Heart left ventricle (tissue), 13 donors: ENCODE measurements around the gene ADGRG2.

Experiments used
- POLR2A ChIP-seq, 2 donors: fragments of 450-650 bp; IDR thresholded peaks; one replicate each; pipeline ENCODE4 v1.6.1; 2017; ENCODE audit warnings: antibody characterized with exemption in 2 of 2, mild to moderate bottlenecking in 2 of 2, moderate library complexity in 2 of 2
- TF ChIP-seq, protein P1 (sequence below), 12 donors: fragments of 200-600 bp; sonication (generic) in 4 of 12; IDR thresholded peaks; one replicate each; pipeline versions ENCODE4 v1.5.0 to v1.8.0; 2018 to 2022; ENCODE audit warnings: antibody characterized with exemption in 12 of 12, mild to moderate bottlenecking in 5 of 12
- donor health status: ischemic (EF 13 %, LVEDD 7.1; RV severe dilation, severe dysfunction).
- donor health status: DM: no; HTN: yes; CAD: no.
- donor health status: DM: no; HTN: no; CAD: no.
- donor health status: ischemic (EF 25% LVEDD 6.9; RV normal size, moderate dysfunction).
- donor health status: ischemic (EF 25% LVEDD 5.7; RV mildly dilated, moderate dysfunction).
- donor health status: ischemic (EF 35%, LVEDD 5.7; RV mildly dilated, moderate dysfunction).
- donor health status: nonischemic (EF 11% LVEDD 7.7; RV severe dilation, severe dysfunction).
- donor health status: DM: yes; HTN: yes; CAD: no.
- donor health status: PGD.
- donor health status: ischemic (EF 29% LVEDD 5.4; RV normal size, mild dysfunction).
- donor health status: nonischemic (EF 23%, LVEDD 6.1; RV moderate dilation, normal function).

- TF ChIP-seq, protein P1, sequence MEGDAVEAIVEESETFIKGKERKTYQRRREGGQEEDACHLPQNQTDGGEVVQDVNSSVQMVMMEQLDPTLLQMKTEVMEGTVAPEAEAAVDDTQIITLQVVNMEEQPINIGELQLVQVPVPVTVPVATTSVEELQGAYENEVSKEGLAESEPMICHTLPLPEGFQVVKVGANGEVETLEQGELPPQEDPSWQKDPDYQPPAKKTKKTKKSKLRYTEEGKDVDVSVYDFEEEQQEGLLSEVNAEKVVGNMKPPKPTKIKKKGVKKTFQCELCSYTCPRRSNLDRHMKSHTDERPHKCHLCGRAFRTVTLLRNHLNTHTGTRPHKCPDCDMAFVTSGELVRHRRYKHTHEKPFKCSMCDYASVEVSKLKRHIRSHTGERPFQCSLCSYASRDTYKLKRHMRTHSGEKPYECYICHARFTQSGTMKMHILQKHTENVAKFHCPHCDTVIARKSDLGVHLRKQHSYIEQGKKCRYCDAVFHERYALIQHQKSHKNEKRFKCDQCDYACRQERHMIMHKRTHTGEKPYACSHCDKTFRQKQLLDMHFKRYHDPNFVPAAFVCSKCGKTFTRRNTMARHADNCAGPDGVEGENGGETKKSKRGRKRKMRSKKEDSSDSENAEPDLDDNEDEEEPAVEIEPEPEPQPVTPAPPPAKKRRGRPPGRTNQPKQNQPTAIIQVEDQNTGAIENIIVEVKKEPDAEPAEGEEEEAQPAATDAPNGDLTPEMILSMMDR (IDR thresholded peaks at IDR 0.05) = no peak
- TF ChIP-seq POLR2A (IDR thresholded peaks at IDR 0.05) = no peak
Observed at GRCh38 chrX:19121466-19121865, 802 bp downstream of the ADGRG2 start.
